Right lobe of liver (tissue), 6 donors: ENCODE measurements around the gene DCST2. TPM values are rescaled to one million over a fixed set of nuclear protein-coding genes. Genes with fewer than 3 reads are reported as not detected.
"Not testable (repeated sequence)": the region's sequence is repeated elsewhere in the genome, so short reads cannot be mapped to it uniquely, and the experiment has no call there.

Experiments
- ATAC-seq, 4 donors: fragments of 200-7000 bp; cut with Tn5 transposase; one replicate each; pipeline ENCODE4 v1.9.1; 2020; ENCODE audit warnings: mild to moderate bottlenecking in 4 of 4, moderate library complexity in 4 of 4
- DNase-seq, 3 donors: peaks; one replicate each; pipeline ENCODE4 v3.0.0-alpha.2; 2020
- H3K27ac ChIP-seq, 3 donors: fragments of 200-600 bp; one replicate each; pipeline ENCODE4 v1.8.0; 2022
- H3K27me3 ChIP-seq, 2 donors: fragments of 200-600 bp; one replicate each; pipeline ENCODE4 v1.8.0; 2022
- H3K36me3 ChIP-seq, 4 donors: fragments of 200-600 bp; sonication (generic) in 1 of 4; one replicate each; pipeline versions ENCODE4 v1.5.1 to v1.8.0; 2017 to 2022; ENCODE audit warnings: control low read depth in 1 of 4
- H3K4me1 ChIP-seq, 4 donors: fragments of 200-600 bp; sonication (generic) in 1 of 4; one replicate each; pipeline versions ENCODE4 v1.5.1 to v1.8.0; 2017 to 2022; ENCODE audit warnings: control low read depth in 1 of 4
- H3K4me3 ChIP-seq, 3 donors: fragments of 200-600 bp; one replicate each; pipeline ENCODE4 v1.8.0; 2022
- H3K9me3 ChIP-seq, 4 donors: fragments of 200-600 bp; sonication (generic) in 1 of 4; one replicate each; pipeline versions ENCODE4 v1.5.1 to v1.8.0; 2017 to 2022; ENCODE audit warnings: control low read depth in 1 of 4
- POLR2A ChIP-seq: fragments of 450-650 bp; IDR thresholded peaks from one replicate; pipeline ENCODE4 v1.6.1; 2017; ENCODE audit warnings: antibody characterized with exemption, mild to moderate bottlenecking
- WGBS: methylation state at CpG from one replicate; pipeline ENCODE4 v1.1.6; 2018; ENCODE audit warnings: low coverage, low lambda C conversion rate; ENCODE audit not compliant: insufficient coverage; ENCODE audit errors: missing lambda C conversion rate; 5-methylcytosine and 5-hydroxymethylcytosine counted together
- intact Hi-C, 2 donors: fragments of 100-400 bp; cut with DNase I; formaldehyde crosslinking; loops; one replicate each; pipeline versions ENCODE4 v1.11.2 to v1.14.1; 2022
- total RNA-seq, 6 experiments: library from RNA; depleted of rRNA in 2 of 6; stranded (reverse); fragments of >200 nt in 2 of 6; fragmentation: NEBNext Ultra II Directional in 3 of 6; extraction: Animal tissue kit (Norgen Biotek cat#: 25700) in 3 of 6; gene quantifications; one replicate each; pipeline versions ENCODE4 v1.1.0 to v1.2.4, GENCODE V29; 2016 to 2023
- TF ChIP-seq, protein P1 (sequence below), 4 donors: fragments of 200-600 bp in 3 of 4; fragments of 450-650 bp in 1 of 4; IDR thresholded peaks; one replicate each; pipeline versions ENCODE4 v1.5.1 to v1.8.0; 2016 to 2022; ENCODE audit warnings: antibody characterized with exemption in 4 of 4, mild to moderate bottlenecking in 2 of 4
- donor health status: DM: no; HTN: yes; CAD: no.
- donor health status: DM: no; HTN: no; CAD: no.
- donor health status: DM: no; HTN: no; CAD: no.
- donor health status: DM: no; HTN: yes; CAD: no.
- donor health status: DM: no; HTN: yes; CAD: no.

Gene DCST2
- total RNA-seq, 6 experiments from 2014 or later: 0.72 to 1.4 (median 0.81) TPM; not detected in 1

- intact Hi-C loops: loop anchor here in 1 of 2 donors (10.0 kb wide), 1 partner anchor 66 kb away; the partner anchor contains the start of gene ADAM15
- H3K4me3 ChIP-seq: no peak overlapping the region
- peaks cover 0 to 9% (median 0%) of the 10 kb centered on the region in 4 donors for H3K36me3 ChIP-seq
- H3K4me1 ChIP-seq: peaks cover 0 to 26% (median 4%) of the 10 kb centered on the region in 4 donors
- ATAC-seq (no peak), DNase-seq (no peak)
- TF ChIP-seq, protein P1, sequence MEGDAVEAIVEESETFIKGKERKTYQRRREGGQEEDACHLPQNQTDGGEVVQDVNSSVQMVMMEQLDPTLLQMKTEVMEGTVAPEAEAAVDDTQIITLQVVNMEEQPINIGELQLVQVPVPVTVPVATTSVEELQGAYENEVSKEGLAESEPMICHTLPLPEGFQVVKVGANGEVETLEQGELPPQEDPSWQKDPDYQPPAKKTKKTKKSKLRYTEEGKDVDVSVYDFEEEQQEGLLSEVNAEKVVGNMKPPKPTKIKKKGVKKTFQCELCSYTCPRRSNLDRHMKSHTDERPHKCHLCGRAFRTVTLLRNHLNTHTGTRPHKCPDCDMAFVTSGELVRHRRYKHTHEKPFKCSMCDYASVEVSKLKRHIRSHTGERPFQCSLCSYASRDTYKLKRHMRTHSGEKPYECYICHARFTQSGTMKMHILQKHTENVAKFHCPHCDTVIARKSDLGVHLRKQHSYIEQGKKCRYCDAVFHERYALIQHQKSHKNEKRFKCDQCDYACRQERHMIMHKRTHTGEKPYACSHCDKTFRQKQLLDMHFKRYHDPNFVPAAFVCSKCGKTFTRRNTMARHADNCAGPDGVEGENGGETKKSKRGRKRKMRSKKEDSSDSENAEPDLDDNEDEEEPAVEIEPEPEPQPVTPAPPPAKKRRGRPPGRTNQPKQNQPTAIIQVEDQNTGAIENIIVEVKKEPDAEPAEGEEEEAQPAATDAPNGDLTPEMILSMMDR (IDR thresholded peaks at IDR 0.05): no peak
- TF ChIP-seq POLR2A: no peak
- no peaks in the 10 kb centered on the region for H3K9me3 ChIP-seq
- 94% methylated on average over 8 of the region's 17 CpGs for WGBS
- H3K27ac ChIP-seq: peak overlapping the region in 1 of 3 donors; percentile 86
- H3K27me3 ChIP-seq: no peaks in the 10 kb centered on the region
These were observed 45.3 kb downstream of the DCST2 start for GRCh38 chr1:154988058-154988954.

DNA sequence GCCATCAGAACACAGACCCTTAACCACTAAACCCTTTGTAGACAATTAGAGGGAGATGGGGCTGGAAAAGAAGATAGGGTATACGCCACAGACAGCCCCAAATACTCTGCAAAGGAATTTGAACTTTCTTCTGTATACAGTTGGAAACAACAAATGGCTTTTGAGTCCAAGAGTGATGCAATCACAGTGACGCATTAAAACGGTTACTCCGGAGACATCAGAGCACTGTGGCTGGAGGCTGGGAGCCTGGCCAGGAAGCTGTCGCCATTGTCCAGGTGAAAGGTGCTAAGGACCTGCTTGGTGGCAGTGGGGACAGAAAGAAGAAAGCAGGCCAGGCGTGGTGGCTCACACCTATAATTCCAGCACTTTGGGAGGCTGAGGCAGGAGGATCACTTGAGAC is 46.3 kb downstream of the DCST2 start:
- H3K27me3 ChIP-seq: no peaks in the 10 kb centered on the region
- intact Hi-C loops: loop anchor here in 1 of 2 donors (10.0 kb wide), 1 partner anchor 67 kb away; the partner anchor contains the start of gene ADAM15
- H3K27ac ChIP-seq: peak overlapping the region in 2 of 3 donors; percentile 44 to 86
- no peak for TF ChIP-seq POLR2A
- TF ChIP-seq, protein P1 (IDR thresholded peaks at IDR 0.05): no peak
- no peak overlapping the region for H3K4me3 ChIP-seq
- no peaks in the 10 kb centered on the region for H3K9me3 ChIP-seq
- 17% methylated on average over 2 of the region's 6 CpGs for WGBS
- H3K4me1 ChIP-seq: peaks cover 0 to 32% (median 4%) of the 10 kb centered on the region in 4 donors
- ATAC-seq (peak; percentile 19 to 60 (median 40)), DNase-seq (peak in 2 of 3 donors; percentile 89 to 90)
- H3K36me3 ChIP-seq: peaks cover 0 to 9% (median 0%) of the 10 kb centered on the region in 4 donors

DNA sequence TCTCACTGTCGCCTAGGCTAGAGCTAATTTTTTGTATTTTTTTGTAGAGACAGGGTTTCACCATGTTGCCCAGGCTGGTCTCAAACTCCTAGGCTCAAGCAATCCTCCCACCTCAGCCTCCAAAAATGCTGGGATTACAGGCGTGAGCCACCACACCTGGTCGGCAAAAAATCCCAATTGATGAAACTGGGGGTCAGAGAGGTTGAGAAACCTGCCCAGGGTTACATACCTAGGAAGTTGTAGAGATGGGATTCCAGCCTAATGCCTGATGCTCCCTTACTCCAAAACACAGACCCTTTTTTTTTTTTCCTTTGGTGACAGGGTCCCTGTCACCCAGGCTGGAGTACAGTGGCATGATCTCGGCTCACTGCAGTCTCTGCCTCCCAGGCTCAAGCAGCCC is 46.8 kb downstream of the DCST2 start:
- not testable (repeated sequence) for ATAC-seq, H3K4me3 ChIP-seq, H3K9me3 ChIP-seq, DNase-seq, H3K36me3 ChIP-seq, H3K27me3 ChIP-seq
- H3K27ac ChIP-seq: peak overlapping the region in 2 of 3 donors; percentile 44 to 86
- peaks cover 0 to 32% (median 4%) of the 10 kb centered on the region in 4 donors for H3K4me1 ChIP-seq
- 77% methylated on average over 3 of the region's 4 CpGs for WGBS
- intact Hi-C loops: loop anchor here in 1 of 2 donors (10.0 kb wide), 1 partner anchor 68 kb away; the partner anchor contains the start of gene ADAM15

GRCh38 chr1:154983776-154984466 is 49.7 kb downstream of the DCST2 start:
- Histone ChIP-seq H3K36me3 (peaks cover 0 to 10% (median 0%) of the 10 kb centered on the region in 4 donors), H3K4me3 (peak overlapping the region; percentile 55 to 83 (median 75)), H3K4me1 (peaks cover 0 to 28% (median 4%) of the 10 kb centered on the region in 4 donors), H3K9me3 (no peaks in the 10 kb centered on the region), H3K27me3 (no peaks in the 10 kb centered on the region), H3K27ac (peak overlapping the region in 2 of 3 donors; percentile 1 to 58)
- intact Hi-C loops: loop anchor here in 1 of 2 donors (10.0 kb wide), 1 partner anchor 71 kb away; the partner anchor contains the start of gene ADAM15
- DNase-seq (peak in 1 of 3 donors; percentile 42), ATAC-seq (no peak)
- no peak for TF ChIP-seq POLR2A
- TF ChIP-seq, protein P1 (IDR thresholded peaks at IDR 0.05): no peak
- 20% methylated on average over 14 of the region's 17 CpGs for WGBS
